ENCODE measurements around the gene TAF11. TPM values are rescaled to one million over a fixed set of nuclear protein-coding genes. Genes with fewer than 3 reads are reported as not detected.

The TAF11 gene
- total and polyA plus RNA-seq, 4 donors = 7.3 to 16.0 (median 12.1) TPM

DNA sequence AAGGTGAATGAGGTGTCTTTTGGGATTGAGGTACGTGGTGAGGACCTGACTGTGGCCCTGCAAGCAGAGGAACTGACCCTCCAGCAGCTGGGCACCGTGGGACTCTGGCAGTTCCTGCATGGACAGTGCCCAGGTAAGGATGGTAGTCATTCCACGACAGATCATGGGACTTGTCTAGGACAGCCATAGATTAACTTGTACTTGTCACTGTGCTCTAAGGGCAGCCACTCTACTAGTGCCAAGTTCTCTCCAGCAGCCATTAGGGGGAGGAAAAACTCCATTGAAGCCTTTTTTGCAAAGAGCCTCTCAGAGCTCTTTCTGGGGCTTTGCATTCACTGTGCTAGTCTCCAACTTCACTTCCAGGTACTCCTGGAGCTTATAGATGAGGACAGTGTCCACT lies 20.4 kb downstream of the TAF11 start:
- WGBS = 87% methylated on average over 3 of the region's 3 CpGs
- Histone ChIP-seq H3K36me3 (ENCODE audit: control insufficient read depth in 4 of 4, insufficient read depth in 3 of 4, low read depth in 1 of 4, low read length in 3 of 4) (peaks cover 6 to 45% (median 24%) of the 10 kb centered on the region in 4 donors), H3K27ac (ENCODE audit: low read depth in 1 of 2, low read length in 2 of 2) (no peak overlapping the region), H3K4me3 (ENCODE audit: low read depth in 1 of 3, low read length in 3 of 3) (no peak overlapping the region), H3K27me3 (ENCODE audit: control insufficient read depth in 4 of 4, insufficient read depth in 4 of 4, low read length in 3 of 4) (no peaks in the 10 kb centered on the region), H3K9me3 (ENCODE audit: control insufficient read depth in 4 of 4, low read length in 3 of 4) (no peaks in the 10 kb centered on the region), H3K9ac (ENCODE audit: low read depth in 1 of 2, low read length in 2 of 2) (no peak overlapping the region), H3K4me1 (ENCODE audit: control insufficient read depth in 4 of 4, insufficient read depth in 4 of 4, low read length in 3 of 4) (peaks cover 0 to 10% (median 5%) of the 10 kb centered on the region in 4 donors)
- no peak for DNase-seq (ENCODE audit: low spot score)
- no peak for TF ChIP-seq JUND (IDR thresholded peaks at IDR 0.05)
- TF ChIP-seq, protein P1, sequence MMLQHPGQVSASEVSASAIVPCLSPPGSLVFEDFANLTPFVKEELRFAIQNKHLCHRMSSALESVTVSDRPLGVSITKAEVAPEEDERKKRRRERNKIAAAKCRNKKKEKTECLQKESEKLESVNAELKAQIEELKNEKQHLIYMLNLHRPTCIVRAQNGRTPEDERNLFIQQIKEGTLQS (IDR thresholded peaks at IDR 0.05) = no peak
- TF ChIP-seq CTCF (IDR thresholded peaks at IDR 0.05; ENCODE audit: low read depth, low read length, missing input control) = no peak
- TF ChIP-seq RAD21 (IDR thresholded peaks at IDR 0.05) = peak; percentile 32 to 44

GRCh38 chr6:34866509-34866908 lies 21.3 kb downstream of the TAF11 start:
- H3K4me1 ChIP-seq (ENCODE audit: control insufficient read depth in 4 of 4, insufficient read depth in 4 of 4, low read length in 3 of 4) = peaks cover 0 to 10% (median 5%) of the 10 kb centered on the region in 4 donors
- TF ChIP-seq RAD21 (IDR thresholded peaks at IDR 0.05) = peak in 1 of 2 donors; percentile 4
- peak; percentile 16 to 37 for TF ChIP-seq RXRA (IDR thresholded peaks at IDR 0.05)
- no peak for TF ChIP-seq TAF1 (conservative IDR thresholded peaks at IDR 0.05)
- no peak for TF ChIP-seq ZBTB33 (IDR thresholded peaks at IDR 0.05)
- no peak overlapping the region for H3K9ac ChIP-seq (ENCODE audit: low read depth in 1 of 2, low read length in 2 of 2)
- no peaks in the 10 kb centered on the region for H3K27me3 ChIP-seq (ENCODE audit: control insufficient read depth in 4 of 4, insufficient read depth in 4 of 4, low read length in 3 of 4)
- H3K9me3 ChIP-seq (ENCODE audit: control insufficient read depth in 4 of 4, low read length in 3 of 4) = no peaks in the 10 kb centered on the region
- 59% methylated on average over 3 of the region's 3 CpGs for WGBS
- H3K36me3 ChIP-seq (ENCODE audit: control insufficient read depth in 4 of 4, insufficient read depth in 3 of 4, low read depth in 1 of 4, low read length in 3 of 4) = peaks cover 3 to 35% (median 16%) of the 10 kb centered on the region in 4 donors
- peak overlapping the region in 1 of 2 donors; percentile 9 for H3K27ac ChIP-seq (ENCODE audit: low read depth in 1 of 2, low read length in 2 of 2)
- H3K4me3 ChIP-seq (ENCODE audit: low read depth in 1 of 3, low read length in 3 of 3) = no peak overlapping the region
- DNase-seq (ENCODE audit: low spot score) = no peak

DNA sequence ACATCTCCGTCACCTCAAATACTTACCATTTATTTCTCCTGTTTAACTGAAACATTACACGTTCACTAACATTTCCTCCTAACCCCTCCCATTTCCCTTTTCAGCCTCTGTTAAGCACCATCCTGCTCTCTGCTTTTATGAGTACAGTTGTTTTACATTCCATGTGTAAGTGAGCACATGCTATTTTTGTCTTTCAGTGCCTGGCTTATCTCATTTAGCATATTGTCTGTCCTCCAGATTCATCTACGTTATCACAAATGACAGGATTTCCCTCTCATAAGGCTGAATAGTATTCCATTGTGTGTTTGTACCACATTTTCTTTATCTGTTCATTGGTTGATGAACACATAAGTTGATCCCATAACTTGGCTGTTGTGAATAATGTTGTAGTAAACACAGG lies 22.7 kb downstream of the TAF11 start:
- Histone ChIP-seq H3K9me3 (ENCODE audit: control insufficient read depth in 4 of 4, low read length in 3 of 4) (no peaks in the 10 kb centered on the region), H3K4me1 (ENCODE audit: control insufficient read depth in 4 of 4, insufficient read depth in 4 of 4, low read length in 3 of 4) (peaks cover 0 to 10% (median 5%) of the 10 kb centered on the region in 4 donors), H3K27me3 (ENCODE audit: control insufficient read depth in 4 of 4, insufficient read depth in 4 of 4, low read length in 3 of 4) (no peaks in the 10 kb centered on the region), H3K36me3 (ENCODE audit: control insufficient read depth in 4 of 4, insufficient read depth in 3 of 4, low read depth in 1 of 4, low read length in 3 of 4) (peaks cover 2 to 29% (median 10%) of the 10 kb centered on the region in 4 donors), H3K9ac (ENCODE audit: low read depth in 1 of 2, low read length in 2 of 2) (no peak overlapping the region), H3K4me3 (ENCODE audit: low read depth in 1 of 3, low read length in 3 of 3) (no peak overlapping the region), H3K27ac (ENCODE audit: low read depth in 1 of 2, low read length in 2 of 2) (no peak overlapping the region)
- DNase-seq (ENCODE audit: low spot score) = no peak
- 72% methylated on average over 3 of the region's 3 CpGs for WGBS
- TF ChIP-seq NR2F2 (IDR thresholded peaks at IDR 0.05) (peak; percentile 21), HNF4A (conservative IDR thresholded peaks at IDR 0.05) (no peak)

- no peaks in the 10 kb centered on the region for H3K27me3 ChIP-seq (ENCODE audit: control insufficient read depth in 4 of 4, insufficient read depth in 4 of 4, low read length in 3 of 4)
- H3K9ac ChIP-seq (ENCODE audit: low read depth in 1 of 2, low read length in 2 of 2) = no peak overlapping the region
- peak overlapping the region in 1 of 2 donors; percentile 10 for H3K27ac ChIP-seq (ENCODE audit: low read depth in 1 of 2, low read length in 2 of 2)
- 72% methylated on average over 4 of the region's 4 CpGs for WGBS
- no peak for DNase-seq (ENCODE audit: low spot score)
- H3K36me3 ChIP-seq (ENCODE audit: control insufficient read depth in 4 of 4, insufficient read depth in 3 of 4, low read depth in 1 of 4, low read length in 3 of 4) = peaks cover 2 to 38% (median 19%) of the 10 kb centered on the region in 4 donors
- no peak overlapping the region for H3K4me3 ChIP-seq (ENCODE audit: low read depth in 1 of 3, low read length in 3 of 3)
- H3K9me3 ChIP-seq (ENCODE audit: control insufficient read depth in 4 of 4, low read length in 3 of 4) = no peaks in the 10 kb centered on the region
- H3K4me1 ChIP-seq (ENCODE audit: control insufficient read depth in 4 of 4, insufficient read depth in 4 of 4, low read length in 3 of 4) = peaks cover 0 to 10% (median 5%) of the 10 kb centered on the region in 4 donors
- TF ChIP-seq GABPA (IDR thresholded peaks at IDR 0.05 in 1 of 2, conservative IDR thresholded peaks at IDR 0.05 in 1 of 2) (no peak), HNF4A (conservative IDR thresholded peaks at IDR 0.05) (no peak), RXRA (IDR thresholded peaks at IDR 0.05) (no peak), EGR1 (IDR thresholded peaks at IDR 0.05; ENCODE audit: low read depth in 2 of 2) (no peak), FOXA1 (IDR thresholded peaks at IDR 0.05) (no peak), RAD21 (IDR thresholded peaks at IDR 0.05) (no peak), NR2F2 (IDR thresholded peaks at IDR 0.05) (no peak), HNF4G (IDR thresholded peaks at IDR 0.05) (no peak), FOXA2 (IDR thresholded peaks at IDR 0.05) (no peak), JUND (IDR thresholded peaks at IDR 0.05) (no peak), CTCF (IDR thresholded peaks at IDR 0.05; ENCODE audit: low read depth, low read length, missing input control) (no peak), TAF1 (conservative IDR thresholded peaks at IDR 0.05) (no peak)
- TF ChIP-seq, protein P1 (IDR thresholded peaks at IDR 0.05) = no peak
Observed at GRCh38 chr6:34864007-34864406, 23.8 kb downstream of the TAF11 start.

All from liver (tissue), 9 donors.